Stimulated activated CD8-positive, alpha-beta memory T cell treated with anti-CD3 and anti-CD28 coated beads, Interleukin-4, amount 100 ng/mL, for 4 hours (primary cell): ENCODE data around the gene CRP.
"Not testable (repeated sequence)": the region's sequence is repeated elsewhere in the genome, so short reads cannot be mapped to it uniquely, and the experiment has no call there.

Experiments used
- DNase-seq, 2 donors: peaks; one replicate each; pipeline ENCODE4 v3.0.0-alpha.2; 2020; ENCODE audit warnings: low read depth in 2 of 2, low spot score in 1 of 2

CRP gene

GRCh38 chr1:159714529-159714928 lies at the start of gene CRP:
CRP (minus strand) TSS chr1:159714589; CDS start chr1:159714485, 104 bp downstream.
- no peak for DNase-seq

GRCh38 chr1:159763686-159764085 lies 49.3 kb upstream of the CRP start:
- DNase-seq: no peak

- no peak for DNase-seq
Observed at GRCh38 chr1:159756397-159756796, 42.0 kb upstream of the CRP start.

GRCh38 chr1:159755451-159756007 lies 41.1 kb upstream of the CRP start:
- DNase-seq: no peak

- DNase-seq: no peak
Observed at GRCh38 chr1:159753386-159753785, 39.0 kb upstream of the CRP start.

- no peak for DNase-seq
Observed at GRCh38 chr1:159752135-159752580, 37.8 kb upstream of the CRP start.

GRCh38 chr1:159751031-159751430 lies 36.6 kb upstream of the CRP start:
- DNase-seq: no peak

GRCh38 chr1:159750621-159751020 lies 36.2 kb upstream of the CRP start:
- DNase-seq: no peak

GRCh38 chr1:159749630-159750029 lies 35.2 kb upstream of the CRP start:
- DNase-seq: no peak

GRCh38 chr1:159748370-159748769 lies 34.0 kb upstream of the CRP start:
- no peak for DNase-seq

GRCh38 chr1:159746666-159747065 lies 32.3 kb upstream of the CRP start:
- DNase-seq: no peak

GRCh38 chr1:159743651-159744410 lies 29.4 kb upstream of the CRP start:
- DNase-seq: no peak

- no peak for DNase-seq
Observed at GRCh38 chr1:159737238-159737916, 23.0 kb upstream of the CRP start.

- DNase-seq: not testable (repeated sequence)
Observed at GRCh38 chr1:159723188-159723587, 8.8 kb upstream of the CRP start.

GRCh38 chr1:159719990-159720389 lies 5.6 kb upstream of the CRP start:
- DNase-seq: no peak

GRCh38 chr1:159715855-159716254 lies 1.5 kb upstream of the CRP start:
- no peak for DNase-seq

- no peak for DNase-seq
Observed at GRCh38 chr1:159712080-159712479, 2.3 kb downstream of the CRP start.

GRCh38 chr1:159707472-159708260 lies 6.7 kb downstream of the CRP start:
- DNase-seq: no peak

- DNase-seq: no peak
Observed at GRCh38 chr1:159705904-159706256, 8.5 kb downstream of the CRP start.

- DNase-seq: no peak
Observed at GRCh38 chr1:159705251-159705903, 9.0 kb downstream of the CRP start.

GRCh38 chr1:159704481-159704880 lies 9.9 kb downstream of the CRP start:
- no peak for DNase-seq
